MM.1S (cell line): ENCODE results near the gene MEP1A.
A peak's percentile ranks its signal among the peaks of the same experiment; 100 is the strongest.
"Not testable (repeated sequence)": the region's sequence is repeated elsewhere in the genome, so short reads cannot be mapped to it uniquely, and the experiment has no call there.

Experiments
- DNase-seq: peaks from one replicate; pipeline ENCODE4 v3.0.0-alpha.2; 2015
- H2AFZ ChIP-seq: fragments of 300-600 bp; sonication (generic); 2 replicates; pipeline ENCODE4 v1.6.0; 2016; ENCODE audit warnings: antibody characterized with exemption, low read length
- H3F3A ChIP-seq: fragments of 300-600 bp; sonication (generic); 2 replicates; pipeline ENCODE4 v1.6.1; 2016; ENCODE audit warnings: mild to moderate bottlenecking, antibody characterized with exemption, low read length, moderate library complexity, mixed read lengths; ENCODE audit not compliant: insufficient read depth
- H3K27ac ChIP-seq: fragments of 300-600 bp; sonication (generic); 2 replicates; pipeline ENCODE4 v1.5.1; 2016; ENCODE audit warnings: mild to moderate bottlenecking, low read length
- H3K27me3 ChIP-seq: fragments of 300-600 bp; sonication (generic); replicated peaks from 2 replicates; pipeline ENCODE4 v1.6.0; 2016; ENCODE audit warnings: low read length; ENCODE audit not compliant: insufficient read depth
- H3K36me3 ChIP-seq: fragments of 300-600 bp; sonication (generic); replicated peaks from 2 replicates; pipeline ENCODE4 v1.6.1; 2016; ENCODE audit warnings: mild to moderate bottlenecking, low read length, mixed read lengths; ENCODE audit not compliant: insufficient read depth
- H3K4me1 ChIP-seq: fragments of 300-600 bp; sonication (generic); 2 replicates; pipeline ENCODE4 v1.6.1; 2016; ENCODE audit warnings: low read length, mixed read lengths
- H3K4me2 ChIP-seq: fragments of 300-600 bp; sonication (generic); 2 replicates; pipeline ENCODE4 v1.6.0; 2016; ENCODE audit warnings: low read depth, low read length
- H3K4me3 ChIP-seq: fragments of 300-600 bp; sonication (generic); 2 replicates; pipeline ENCODE4 v1.5.1; 2016; ENCODE audit warnings: low read length, mixed read lengths
- H3K79me2 ChIP-seq: fragments of 300-600 bp; sonication (generic); 2 replicates; pipeline ENCODE4 v1.6.1; 2016; ENCODE audit warnings: mixed run types, low read length, mixed read lengths
- H3K9ac ChIP-seq: fragments of 300-600 bp; sonication (generic); 2 replicates; pipeline ENCODE4 v1.6.1; 2016; ENCODE audit warnings: low read length, mixed read lengths
- H3K9me2 ChIP-seq: fragments of 300-600 bp; sonication (generic); replicated peaks from 2 replicates; pipeline ENCODE4 v1.6.1; 2016; ENCODE audit warnings: mild to moderate bottlenecking, low read length, mixed read lengths; ENCODE audit not compliant: insufficient read depth
- H3K9me3 ChIP-seq: fragments of 300-600 bp; sonication (generic); replicated peaks from 2 replicates; pipeline ENCODE4 v1.6.1; 2016; ENCODE audit warnings: mild to moderate bottlenecking, low read length, mixed read lengths; ENCODE audit not compliant: insufficient read depth
- H4K20me1 ChIP-seq: fragments of 300-600 bp; sonication (generic); 2 replicates; pipeline ENCODE4 v1.6.1; 2016; ENCODE audit warnings: mild to moderate bottlenecking, low read length, moderate library complexity, mixed read lengths; ENCODE audit not compliant: insufficient read depth
- EZH2 ChIP-seq: fragments of 300-600 bp; sonication (generic); optimal IDR thresholded peaks from 2 replicates; pipeline ENCODE3; 2017; ENCODE audit warnings: low read depth, mild to moderate bottlenecking, antibody characterized with exemption, low read length, mixed read lengths
- EZH2phosphoT487 ChIP-seq: fragments of 300-600 bp; sonication (generic); IDR thresholded peaks from 2 replicates; pipeline ENCODE4 v1.6.1; 2018; ENCODE audit warnings: antibody characterized with exemption, low read length
- TF ChIP-seq, protein P1 (sequence below): fragments of 300-600 bp; sonication (generic); IDR thresholded peaks from 2 replicates; pipeline ENCODE4 v1.5.1; 2016; ENCODE audit warnings: antibody characterized with exemption, low read length, mixed read lengths

The MEP1A gene

DNA sequence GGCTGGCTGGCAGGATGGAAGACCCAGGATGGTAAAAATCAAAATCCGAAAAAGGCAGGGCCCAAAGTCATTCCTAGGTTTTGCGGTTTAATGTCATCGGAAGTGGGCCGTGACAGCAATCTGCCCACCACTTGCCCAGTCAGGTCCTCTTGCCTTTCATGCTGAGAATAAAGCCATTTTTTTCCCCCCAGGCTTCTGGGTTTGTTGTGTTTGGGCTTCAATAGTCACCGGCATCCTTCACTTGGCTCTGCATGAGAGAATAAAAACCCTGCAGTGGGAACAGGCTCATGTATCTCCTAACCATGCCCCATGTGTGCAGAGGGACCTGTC, 56.1 kb downstream of the MEP1A start:
- no peaks in the 10 kb centered on the region for H4K20me1 ChIP-seq
- no peaks in the 10 kb centered on the region for H3K9me3 ChIP-seq
- no peaks in the 10 kb centered on the region for H3K27me3 ChIP-seq
- H3K36me3 ChIP-seq = no peaks in the 10 kb centered on the region
- H3K27ac ChIP-seq = no peak overlapping the region
- no peaks in the 10 kb centered on the region for H3F3A ChIP-seq
- no peak for DNase-seq
- H2AFZ ChIP-seq = no peak overlapping the region
- no peaks in the 10 kb centered on the region for H3K9me2 ChIP-seq
- no peaks in the 10 kb centered on the region for H3K4me1 ChIP-seq
- H3K79me2 ChIP-seq = no peaks in the 10 kb centered on the region
- peak overlapping the region; percentile 14; the same call in 1 of the 2 replicates for H3K4me2 ChIP-seq
- no peak overlapping the region for H3K4me3 ChIP-seq
- TF ChIP-seq EZH2 (no peak), EZH2phosphoT487 (no peak)
- TF ChIP-seq, protein P1, sequence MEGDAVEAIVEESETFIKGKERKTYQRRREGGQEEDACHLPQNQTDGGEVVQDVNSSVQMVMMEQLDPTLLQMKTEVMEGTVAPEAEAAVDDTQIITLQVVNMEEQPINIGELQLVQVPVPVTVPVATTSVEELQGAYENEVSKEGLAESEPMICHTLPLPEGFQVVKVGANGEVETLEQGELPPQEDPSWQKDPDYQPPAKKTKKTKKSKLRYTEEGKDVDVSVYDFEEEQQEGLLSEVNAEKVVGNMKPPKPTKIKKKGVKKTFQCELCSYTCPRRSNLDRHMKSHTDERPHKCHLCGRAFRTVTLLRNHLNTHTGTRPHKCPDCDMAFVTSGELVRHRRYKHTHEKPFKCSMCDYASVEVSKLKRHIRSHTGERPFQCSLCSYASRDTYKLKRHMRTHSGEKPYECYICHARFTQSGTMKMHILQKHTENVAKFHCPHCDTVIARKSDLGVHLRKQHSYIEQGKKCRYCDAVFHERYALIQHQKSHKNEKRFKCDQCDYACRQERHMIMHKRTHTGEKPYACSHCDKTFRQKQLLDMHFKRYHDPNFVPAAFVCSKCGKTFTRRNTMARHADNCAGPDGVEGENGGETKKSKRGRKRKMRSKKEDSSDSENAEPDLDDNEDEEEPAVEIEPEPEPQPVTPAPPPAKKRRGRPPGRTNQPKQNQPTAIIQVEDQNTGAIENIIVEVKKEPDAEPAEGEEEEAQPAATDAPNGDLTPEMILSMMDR = no peak
- H3K9ac ChIP-seq = no peak overlapping the region

DNA sequence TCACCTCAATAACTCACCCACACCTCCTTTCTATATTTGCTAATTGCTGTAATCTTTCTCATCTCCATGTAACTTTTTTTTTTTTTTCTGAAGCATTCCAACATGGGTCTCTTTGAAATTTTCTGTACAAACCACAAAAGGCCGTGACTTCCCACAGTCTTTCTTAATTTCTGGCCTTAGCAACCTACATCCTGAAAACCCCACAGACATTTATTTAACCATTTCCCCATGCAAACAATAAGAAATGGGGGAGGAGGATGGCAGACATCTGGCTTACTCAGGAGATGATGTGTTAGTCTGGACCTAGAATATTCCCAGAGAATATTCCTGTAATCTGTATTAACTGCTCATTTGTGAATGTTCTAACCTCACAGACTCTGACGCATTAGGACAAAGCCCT, 57.6 kb downstream of the MEP1A start:
- DNase-seq = no peak
- Histone ChIP-seq H2AFZ (no peak overlapping the region), H4K20me1 (no peaks in the 10 kb centered on the region), H3K9me3 (no peaks in the 10 kb centered on the region), H3F3A (no peaks in the 10 kb centered on the region), H3K27me3 (no peaks in the 10 kb centered on the region), H3K9ac (no peak overlapping the region), H3K4me1 (no peaks in the 10 kb centered on the region), H3K36me3 (no peaks in the 10 kb centered on the region), H3K9me2 (no peaks in the 10 kb centered on the region), H3K79me2 (no peaks in the 10 kb centered on the region), H3K4me2 (no peak overlapping the region), H3K4me3 (no peak overlapping the region), H3K27ac (no peak overlapping the region)
- TF ChIP-seq, protein P1 = no peak
- TF ChIP-seq EZH2 (no peak), EZH2phosphoT487 (no peak)

DNA sequence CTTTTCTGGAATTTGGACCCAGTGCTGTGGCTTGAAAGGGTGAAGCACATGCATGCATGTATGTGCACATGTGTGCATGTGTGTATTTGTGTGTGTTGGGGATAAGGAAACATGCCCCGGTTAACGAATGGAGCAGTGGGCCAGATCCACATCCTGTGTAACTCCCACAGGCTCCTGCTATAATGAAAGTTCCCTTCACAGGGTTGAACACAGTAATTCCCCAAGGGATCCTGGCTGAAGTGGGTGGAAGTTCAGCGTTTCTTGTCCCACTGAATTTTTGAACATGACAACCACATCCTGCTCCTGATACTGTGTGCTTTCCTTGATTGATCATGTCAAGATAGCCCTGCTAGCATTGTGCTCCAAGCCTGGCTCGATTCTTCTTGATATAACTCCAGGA, 58.4 kb downstream of the MEP1A start:
- not testable (repeated sequence) for H2AFZ ChIP-seq, H3K9ac ChIP-seq, H3K36me3 ChIP-seq, H3K4me3 ChIP-seq, H3K4me2 ChIP-seq, H3K9me3 ChIP-seq, H3F3A ChIP-seq, H4K20me1 ChIP-seq, H3K4me1 ChIP-seq, H3K27me3 ChIP-seq, H3K79me2 ChIP-seq, DNase-seq, H3K27ac ChIP-seq, H3K9me2 ChIP-seq

DNA sequence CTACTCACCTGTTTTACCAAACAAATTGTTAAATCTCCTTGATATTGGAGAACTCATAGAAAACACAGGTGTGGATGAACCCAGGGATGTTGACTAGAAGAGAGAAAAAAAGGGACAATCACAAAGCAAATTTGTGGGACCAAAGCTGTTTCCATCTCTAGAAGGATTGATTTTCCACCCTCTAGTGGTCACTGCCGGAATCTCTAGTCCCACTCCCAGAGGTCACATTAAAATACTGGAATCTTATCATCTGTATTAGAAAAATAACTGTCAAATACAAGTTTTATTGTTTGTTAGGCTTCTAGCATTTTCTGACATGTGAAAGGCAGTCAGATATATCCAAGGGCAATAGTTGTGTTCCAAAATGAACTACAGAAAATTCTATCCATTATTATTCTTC, 62.8 kb downstream of the MEP1A start:
- not testable (repeated sequence) for H3K4me1 ChIP-seq, H3K4me3 ChIP-seq, DNase-seq, H3K27me3 ChIP-seq, H3K9me3 ChIP-seq, H3K79me2 ChIP-seq, H3K9me2 ChIP-seq, H3K9ac ChIP-seq, H3F3A ChIP-seq, H3K27ac ChIP-seq, H3K36me3 ChIP-seq, H3K4me2 ChIP-seq, H4K20me1 ChIP-seq, H2AFZ ChIP-seq
- TF ChIP-seq, protein P1 = peak; percentile 57
